Liver (tissue), 3 donors: ENCODE measurements around the gene SMARCB1.

Experiments
- CTCF ChIP-seq: fragments of 150-350 bp; IDR thresholded peaks from 2 replicates; pipeline ENCODE4 v1.5.1; 2017; ENCODE audit warnings: improper control_type of control experiment, low read depth, low read length; ENCODE audit not compliant: missing input control
- EGR1 ChIP-seq, 2 donors: IDR thresholded peaks; 2 replicates each; pipeline ENCODE4 v1.6.1; 2016 to 2018; ENCODE audit warnings: antibody characterized with exemption in 2 of 2, low read depth in 2 of 2
- GABPA ChIP-seq, 2 donors: IDR thresholded peaks in 1 of 2; conservative IDR thresholded peaks in 1 of 2; 2 replicates each; pipeline ENCODE4 v1.6.1; 2016; ENCODE audit warnings: antibody characterized with exemption in 2 of 2, mild to moderate bottlenecking in 1 of 2, moderate library complexity in 1 of 2
- JUND ChIP-seq, 2 donors: IDR thresholded peaks; 2 replicates each; pipeline ENCODE4 v1.6.1; 2016; ENCODE audit warnings: antibody characterized with exemption in 2 of 2
- NR2F2 ChIP-seq: IDR thresholded peaks from 2 replicates; pipeline ENCODE4 v1.6.1; 2016; ENCODE audit warnings: antibody characterized with exemption
- RAD21 ChIP-seq, 2 donors: IDR thresholded peaks; 2 replicates each; pipeline ENCODE4 v1.6.1; 2016; ENCODE audit warnings: antibody characterized with exemption in 2 of 2, mild to moderate bottlenecking in 2 of 2
- RXRA ChIP-seq, 2 donors: IDR thresholded peaks; 2 replicates each; pipeline ENCODE4 v1.6.1; 2017 to 2018; ENCODE audit warnings: antibody characterized with exemption in 2 of 2, mild to moderate bottlenecking in 1 of 2
- SP1 ChIP-seq: IDR thresholded peaks from 2 replicates; pipeline ENCODE4 v1.6.1; 2018; ENCODE audit warnings: antibody characterized with exemption, mild to moderate bottlenecking
- TAF1 ChIP-seq: conservative IDR thresholded peaks from 2 replicates; pipeline ENCODE4 v1.6.1; 2016; ENCODE audit warnings: antibody characterized with exemption, mild to moderate bottlenecking
- YY1 ChIP-seq: IDR thresholded peaks from 2 replicates; pipeline ENCODE4 v1.6.1; 2016; ENCODE audit warnings: antibody characterized with exemption, mild to moderate bottlenecking
- TF ChIP-seq, protein P1 (sequence below): IDR thresholded peaks from 2 replicates; pipeline ENCODE4 v1.6.1; 2016; ENCODE audit warnings: antibody characterized with exemption
- TF ChIP-seq, protein P2 (sequence below): IDR thresholded peaks from 2 replicates; pipeline ENCODE4 v1.6.1; 2016; ENCODE audit warnings: antibody characterized with exemption, mild to moderate bottlenecking
- TF ChIP-seq, protein P3 (sequence below): IDR thresholded peaks from 2 replicates; pipeline ENCODE4 v1.6.1; 2016; ENCODE audit warnings: antibody characterized with exemption
- TF ChIP-seq, protein P4 (sequence below): IDR thresholded peaks from 2 replicates; pipeline ENCODE4 v1.6.1; 2016; ENCODE audit warnings: antibody characterized with exemption
- donor health status: healthy.
- donor health status: healthy.

- TF ChIP-seq CTCF (peak; percentile 58), EGR1 (IDR thresholded peaks at IDR 0.05; ENCODE audit: low read depth in 2 of 2) (no peak), TAF1 (no peak), NR2F2 (no peak), RXRA (IDR thresholded peaks at IDR 0.05) (no peak), RAD21 (IDR thresholded peaks at IDR 0.05) (peak; percentile 76 to 82), SP1 (no peak), YY1 (no peak), GABPA (IDR thresholded peaks at IDR 0.05 in 1 of 2, conservative IDR thresholded peaks at IDR 0.05 in 1 of 2) (no peak), JUND (IDR thresholded peaks at IDR 0.05) (no peak)
- TF ChIP-seq, protein P1, sequence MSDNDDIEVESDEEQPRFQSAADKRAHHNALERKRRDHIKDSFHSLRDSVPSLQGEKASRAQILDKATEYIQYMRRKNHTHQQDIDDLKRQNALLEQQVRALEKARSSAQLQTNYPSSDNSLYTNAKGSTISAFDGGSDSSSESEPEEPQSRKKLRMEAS = no peak
- TF ChIP-seq, protein P2, sequence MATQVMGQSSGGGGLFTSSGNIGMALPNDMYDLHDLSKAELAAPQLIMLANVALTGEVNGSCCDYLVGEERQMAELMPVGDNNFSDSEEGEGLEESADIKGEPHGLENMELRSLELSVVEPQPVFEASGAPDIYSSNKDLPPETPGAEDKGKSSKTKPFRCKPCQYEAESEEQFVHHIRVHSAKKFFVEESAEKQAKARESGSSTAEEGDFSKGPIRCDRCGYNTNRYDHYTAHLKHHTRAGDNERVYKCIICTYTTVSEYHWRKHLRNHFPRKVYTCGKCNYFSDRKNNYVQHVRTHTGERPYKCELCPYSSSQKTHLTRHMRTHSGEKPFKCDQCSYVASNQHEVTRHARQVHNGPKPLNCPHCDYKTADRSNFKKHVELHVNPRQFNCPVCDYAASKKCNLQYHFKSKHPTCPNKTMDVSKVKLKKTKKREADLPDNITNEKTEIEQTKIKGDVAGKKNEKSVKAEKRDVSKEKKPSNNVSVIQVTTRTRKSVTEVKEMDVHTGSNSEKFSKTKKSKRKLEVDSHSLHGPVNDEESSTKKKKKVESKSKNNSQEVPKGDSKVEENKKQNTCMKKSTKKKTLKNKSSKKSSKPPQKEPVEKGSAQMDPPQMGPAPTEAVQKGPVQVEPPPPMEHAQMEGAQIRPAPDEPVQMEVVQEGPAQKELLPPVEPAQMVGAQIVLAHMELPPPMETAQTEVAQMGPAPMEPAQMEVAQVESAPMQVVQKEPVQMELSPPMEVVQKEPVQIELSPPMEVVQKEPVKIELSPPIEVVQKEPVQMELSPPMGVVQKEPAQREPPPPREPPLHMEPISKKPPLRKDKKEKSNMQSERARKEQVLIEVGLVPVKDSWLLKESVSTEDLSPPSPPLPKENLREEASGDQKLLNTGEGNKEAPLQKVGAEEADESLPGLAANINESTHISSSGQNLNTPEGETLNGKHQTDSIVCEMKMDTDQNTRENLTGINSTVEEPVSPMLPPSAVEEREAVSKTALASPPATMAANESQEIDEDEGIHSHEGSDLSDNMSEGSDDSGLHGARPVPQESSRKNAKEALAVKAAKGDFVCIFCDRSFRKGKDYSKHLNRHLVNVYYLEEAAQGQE = no peak
- TF ChIP-seq, protein P3, sequence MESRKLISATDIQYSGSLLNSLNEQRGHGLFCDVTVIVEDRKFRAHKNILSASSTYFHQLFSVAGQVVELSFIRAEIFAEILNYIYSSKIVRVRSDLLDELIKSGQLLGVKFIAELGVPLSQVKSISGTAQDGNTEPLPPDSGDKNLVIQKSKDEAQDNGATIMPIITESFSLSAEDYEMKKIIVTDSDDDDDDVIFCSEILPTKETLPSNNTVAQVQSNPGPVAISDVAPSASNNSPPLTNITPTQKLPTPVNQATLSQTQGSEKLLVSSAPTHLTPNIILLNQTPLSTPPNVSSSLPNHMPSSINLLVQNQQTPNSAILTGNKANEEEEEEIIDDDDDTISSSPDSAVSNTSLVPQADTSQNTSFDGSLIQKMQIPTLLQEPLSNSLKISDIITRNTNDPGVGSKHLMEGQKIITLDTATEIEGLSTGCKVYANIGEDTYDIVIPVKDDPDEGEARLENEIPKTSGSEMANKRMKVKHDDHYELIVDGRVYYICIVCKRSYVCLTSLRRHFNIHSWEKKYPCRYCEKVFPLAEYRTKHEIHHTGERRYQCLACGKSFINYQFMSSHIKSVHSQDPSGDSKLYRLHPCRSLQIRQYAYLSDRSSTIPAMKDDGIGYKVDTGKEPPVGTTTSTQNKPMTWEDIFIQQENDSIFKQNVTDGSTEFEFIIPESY = no peak
- TF ChIP-seq, protein P4, sequence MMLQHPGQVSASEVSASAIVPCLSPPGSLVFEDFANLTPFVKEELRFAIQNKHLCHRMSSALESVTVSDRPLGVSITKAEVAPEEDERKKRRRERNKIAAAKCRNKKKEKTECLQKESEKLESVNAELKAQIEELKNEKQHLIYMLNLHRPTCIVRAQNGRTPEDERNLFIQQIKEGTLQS = no peak
Observed at GRCh38 chr22:23862103-23862502, 75.3 kb downstream of the SMARCB1 start.
